AG09319 (cell line): ENCODE measurements around the gene PDE5A.

Experiments
- DNase-seq: peaks from one replicate; pipeline ENCODE4 v3.0.0-alpha.2; 2010; ENCODE audit warnings: low read depth; ENCODE audit errors: extremely low read depth
- CTCF ChIP-seq: IDR thresholded peaks from 2 replicates; pipeline ENCODE4 v1.5.1; 2011; ENCODE audit warnings: low read depth, mild to moderate bottlenecking, inconsistent platforms, low read length, moderate library complexity

Gene PDE5A

GRCh38 chr4:119602366-119602765, 26.2 kb downstream of the PDE5A start:
- DNase-seq = no peak
- no peak for TF ChIP-seq CTCF

GRCh38 chr4:119598521-119598920, 30.1 kb downstream of the PDE5A start:
- DNase-seq = no peak

GRCh38 chr4:119597377-119597776, 31.2 kb downstream of the PDE5A start:
- DNase-seq = no peak

More at GRCh38 chr4:119598521-119598920, 30.1 kb downstream of the PDE5A start:
- TF ChIP-seq CTCF = no peak

GRCh38 chr4:119593698-119594097, 34.9 kb downstream of the PDE5A start:
- no peak for TF ChIP-seq CTCF
- DNase-seq = no peak

More at GRCh38 chr4:119597377-119597776, 31.2 kb downstream of the PDE5A start:
- no peak for TF ChIP-seq CTCF

GRCh38 chr4:119592830-119593229, 35.8 kb downstream of the PDE5A start:
- no peak for DNase-seq
- no peak for TF ChIP-seq CTCF

GRCh38 chr4:119589165-119589564, 39.4 kb downstream of the PDE5A start:
- no peak for TF ChIP-seq CTCF

GRCh38 chr4:119587796-119588195, 40.8 kb downstream of the PDE5A start:
- no peak for DNase-seq
- TF ChIP-seq CTCF = no peak

More at GRCh38 chr4:119589165-119589564, 39.4 kb downstream of the PDE5A start:
- DNase-seq = no peak
